NCI-H1694 treated with DMSO at 0.1 percent for 48 hours (cell line): ENCODE results near the gene APOOL.
"Not testable (repeated sequence)": the region's sequence is repeated elsewhere in the genome, so short reads cannot be mapped to it uniquely, and the experiment has no call there.

Source experiments
- DNase-seq: peaks from one replicate; lab custom pipeline; 2025; lab: John Stamatoyannopoulos, UW

APOOL gene

GRCh38 chrX:85003655-85004244, at the start of gene APOOL:
Gene APOOL (plus strand): TSS chrX:85003877. CDS start chrX:85003913, 36 bp downstream.
- peak; percentile 89 for DNase-seq

- DNase-seq: no peak
Observed at GRCh38 chrX:84956304-84956703, 47.4 kb upstream of the APOOL start.

- DNase-seq: no peak
Observed at GRCh38 chrX:84974803-84975202, 28.9 kb upstream of the APOOL start.

- DNase-seq: not testable (repeated sequence)
Observed at GRCh38 chrX:84991739-84992138, 11.9 kb upstream of the APOOL start.

- DNase-seq: no peak
Observed at GRCh38 chrX:84993150-84993549, 10.5 kb upstream of the APOOL start.

GRCh38 chrX:85001344-85001743, 2.3 kb upstream of the APOOL start:
- no peak for DNase-seq

GRCh38 chrX:85004255-85004654, 578 bp downstream of the APOOL start:
- DNase-seq: no peak

- DNase-seq: no peak
Observed at GRCh38 chrX:85012098-85012497, 8.4 kb downstream of the APOOL start.

- DNase-seq: not testable (repeated sequence)
Observed at GRCh38 chrX:85015351-85015750, 11.7 kb downstream of the APOOL start.

- no peak for DNase-seq
Observed at GRCh38 chrX:85017721-85018120, 14.0 kb downstream of the APOOL start.

GRCh38 chrX:85018471-85018870, 14.8 kb downstream of the APOOL start:
- no peak for DNase-seq

GRCh38 chrX:85020216-85020615, 16.5 kb downstream of the APOOL start:
- DNase-seq: no peak

GRCh38 chrX:85024044-85024443, 20.4 kb downstream of the APOOL start:
- no peak for DNase-seq

GRCh38 chrX:85024562-85024961, 20.9 kb downstream of the APOOL start:
- peak; percentile 37 for DNase-seq

- no peak for DNase-seq
Observed at GRCh38 chrX:85026170-85026569, 22.5 kb downstream of the APOOL start.

GRCh38 chrX:85029043-85029442, 25.4 kb downstream of the APOOL start:
- no peak for DNase-seq

GRCh38 chrX:85031505-85031904, 27.8 kb downstream of the APOOL start:
- DNase-seq: no peak

- DNase-seq: no peak
Observed at GRCh38 chrX:85037114-85037513, 33.4 kb downstream of the APOOL start.

- DNase-seq: no peak
Observed at GRCh38 chrX:85051627-85052026, 48.0 kb downstream of the APOOL start.

- DNase-seq: no peak
Observed at GRCh38 chrX:85052205-85052604, 48.5 kb downstream of the APOOL start.

GRCh38 chrX:85052636-85053343, 49.1 kb downstream of the APOOL start:
- peak; percentile 1 for DNase-seq

- DNase-seq: no peak
Observed at GRCh38 chrX:85065512-85066198, 62.0 kb downstream of the APOOL start.

- not testable (repeated sequence) for DNase-seq
Observed at GRCh38 chrX:85077247-85077646, 73.6 kb downstream of the APOOL start.
